ENCODE results near the gene GPBAR1. TPM values are rescaled to one million over a fixed set of nuclear protein-coding genes. Genes with fewer than 3 reads are reported as not detected.

The GPBAR1 gene
- total RNA-seq, 4 donors from 2014 or later: 0.63 to 2.1 (median 1.4) TPM

DNA sequence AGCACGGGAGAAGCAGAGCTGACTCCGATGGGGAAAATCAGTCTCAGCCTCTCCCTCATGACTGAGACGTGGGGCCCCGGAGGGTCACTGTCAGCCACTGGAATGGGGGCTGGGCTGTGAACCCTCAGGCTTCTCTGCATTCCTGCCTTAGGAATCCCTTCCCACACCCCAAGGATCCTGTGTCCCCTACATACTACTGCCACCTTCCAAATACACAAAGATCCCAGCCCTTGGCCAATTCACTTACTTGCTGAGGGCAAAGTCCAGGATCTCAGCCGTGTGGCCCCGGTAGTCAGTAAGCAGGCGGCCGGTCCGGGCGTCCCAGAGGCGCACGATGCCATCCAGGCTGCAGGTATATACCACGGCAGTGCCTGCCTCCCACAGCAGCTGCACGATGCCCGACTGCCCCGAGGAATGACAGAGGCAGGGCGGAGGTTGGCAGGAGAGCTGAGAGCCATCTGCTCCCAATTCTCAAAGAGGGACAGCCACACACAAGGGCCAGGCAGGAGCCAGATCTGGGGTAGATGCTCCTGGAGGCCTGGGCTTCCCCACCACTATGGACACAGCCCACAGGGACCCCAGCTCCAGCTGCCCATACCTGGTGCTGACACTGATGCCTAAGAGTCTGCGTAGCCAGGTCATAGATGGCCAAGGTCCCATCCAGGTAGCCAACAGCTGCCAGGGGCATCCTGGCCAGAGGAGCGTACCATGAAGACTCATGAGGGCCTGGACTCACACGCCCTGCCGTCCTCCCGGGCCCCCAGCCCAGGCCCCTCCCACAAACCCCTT is 4.2 kb downstream of the GPBAR1 start:
- H3K4me1 ChIP-seq: peaks cover 7 to 22% of the 10 kb centered on the region in 2 donors
- H3K4me3 ChIP-seq (replicated peaks in 1 of 3): no peak overlapping the region
- no peaks in the 10 kb centered on the region for H3K27me3 ChIP-seq
- no peak overlapping the region for H3K27ac ChIP-seq
- H3K36me3 ChIP-seq: peaks cover 34 to 35% of the 10 kb centered on the region in 2 donors
- intact Hi-C loops (cut with DNase I): loop anchor here (10.0 kb wide), 2 partner anchors 50 to 300 kb away; partner anchors contain the start of genes ARPC2, CNOT9 and USP37
- TF ChIP-seq POLR2A (IDR thresholded peaks at IDR 0.05) (no peak), CTCF (IDR thresholded peaks at IDR 0.05) (no peak)
- H3K9me3 ChIP-seq: no peaks in the 10 kb centered on the region
- 90 to 96% methylated on average over 8 to 20 of the region's 22 CpGs for WGBS, 2 donors
- no peak for DNase-seq

- peaks cover 34 to 35% of the 10 kb centered on the region in 2 donors for H3K36me3 ChIP-seq
- TF ChIP-seq POLR2A (IDR thresholded peaks at IDR 0.05) (no peak), CTCF (IDR thresholded peaks at IDR 0.05) (no peak)
- DNase-seq: no peak
- peaks cover 8 to 15% of the 10 kb centered on the region in 2 donors for H3K4me1 ChIP-seq
- WGBS, 2 donors: 89 to 90% methylated on average over 8 of the region's 8 CpGs
- H3K9me3 ChIP-seq: no peaks in the 10 kb centered on the region
- no peak overlapping the region for H3K27ac ChIP-seq
- H3K4me3 ChIP-seq (replicated peaks in 1 of 3): no peak overlapping the region
- no peaks in the 10 kb centered on the region for H3K27me3 ChIP-seq
- intact Hi-C loops (cut with DNase I): loop anchor here (10.0 kb wide), 2 partner anchors 51 to 299 kb away; partner anchors contain the start of genes ARPC2, CNOT9 and USP37
Measured at GRCh38 chr2:218265626-218266025, 4.8 kb downstream of the GPBAR1 start.

GRCh38 chr2:218266316-218266979 is 5.6 kb downstream of the GPBAR1 start:
- Histone ChIP-seq H3K27ac (no peak overlapping the region), H3K27me3 (no peaks in the 10 kb centered on the region), H3K4me1 (peaks cover 13 to 17% of the 10 kb centered on the region in 2 donors), H3K36me3 (peaks cover 34 to 35% of the 10 kb centered on the region in 2 donors), H3K9me3 (no peaks in the 10 kb centered on the region), H3K4me3 (replicated peaks in 1 of 3) (no peak overlapping the region)
- intact Hi-C loops (cut with DNase I): loop anchor here (10.0 kb wide), 2 partner anchors 52 to 298 kb away; partner anchors contain the start of genes ARPC2, CNOT9 and USP37
- TF ChIP-seq CTCF (IDR thresholded peaks at IDR 0.05) (no peak), POLR2A (IDR thresholded peaks at IDR 0.05) (no peak)
- DNase-seq: no peak
- WGBS, 2 donors: 96 to 98% methylated on average over 8 to 13 of the region's 15 CpGs

GRCh38 chr2:218267259-218267658 is 6.4 kb downstream of the GPBAR1 start:
- H3K4me1 ChIP-seq: peaks cover 22 to 24% of the 10 kb centered on the region in 2 donors
- DNase-seq: no peak
- WGBS, 2 donors: 96% methylated on average over 6 of the region's 6 CpGs
- H3K36me3 ChIP-seq: peaks cover 34 to 35% of the 10 kb centered on the region in 2 donors
- H3K9me3 ChIP-seq: no peaks in the 10 kb centered on the region
- intact Hi-C loops (cut with DNase I): loop anchor here (10.0 kb wide), 2 partner anchors 52 to 298 kb away; partner anchors contain the start of genes ARPC2, CNOT9 and USP37
- TF ChIP-seq POLR2A (IDR thresholded peaks at IDR 0.05) (no peak), CTCF (IDR thresholded peaks at IDR 0.05) (no peak)
- H3K4me3 ChIP-seq (replicated peaks in 1 of 3): no peak overlapping the region
- no peaks in the 10 kb centered on the region for H3K27me3 ChIP-seq
- no peak overlapping the region for H3K27ac ChIP-seq

Measured in thyroid gland (tissue), 4 donors.